CD4-positive, alpha-beta T cell (primary cell): ENCODE measurements around the gene MDM2. TPM values are rescaled to one million over a fixed set of nuclear protein-coding genes. Genes with fewer than 3 reads are reported as not detected.

Experiments used
- ATAC-seq: fragments of 200-7000 bp; cut with Tn5 transposase; one replicate; pipeline ENCODE4 v1.10.0; 2022; ENCODE audit warnings: mild to moderate bottlenecking; ENCODE audit not compliant: poor library complexity
- CTCF ChIA-PET: fragments of 350-600 bp; sonication (Branson Sonifier 250); formaldehyde crosslinking; loops from one replicate; lab custom pipeline; 2021; ENCODE audit warnings: antibody characterized with exemption, inconsistent platforms; lab: Charles Lee
- POLR2A ChIA-PET: fragments of 350-600 bp; sonication (Branson Sonifier 250); formaldehyde crosslinking; loops from one replicate; lab custom pipeline; 2021; ENCODE audit warnings: antibody characterized with exemption, inconsistent platforms; lab: Charles Lee
- DNase-seq, 14 experiments: peaks; one replicate each; pipeline ENCODE4 v3.0.0-alpha.2; 2013 to 2020; ENCODE audit warnings: mixed read lengths in 2 of 14
- H3K27ac ChIP-seq, 2 donors: one replicate each; pipeline versions ENCODE4 v1.5.1 to v1.7.0; 2013; ENCODE audit warnings: low read length in 2 of 2, low read depth in 1 of 2, mild to moderate bottlenecking in 1 of 2
- H3K27me3 ChIP-seq, 2 experiments: 1 replicate in 1 of 2; 2 replicates in 1 of 2; pipeline versions ENCODE4 v1.6.1 to v1.7.0; 2013; ENCODE audit warnings: low read length in 2 of 2, control low read depth in 1 of 2, mild to moderate bottlenecking in 1 of 2, moderate library complexity in 1 of 2; ENCODE audit not compliant: insufficient read depth in 2 of 2, control insufficient read depth in 1 of 2
- H3K36me3 ChIP-seq: one replicate; pipeline ENCODE4 v1.6.1; 2013; ENCODE audit warnings: low read length, control low read depth; ENCODE audit not compliant: insufficient read depth
- H3K4me1 ChIP-seq: one replicate; pipeline ENCODE4 v1.6.1; 2013; ENCODE audit warnings: low read length, control low read depth; ENCODE audit not compliant: insufficient read depth
- H3K4me3 ChIP-seq: one replicate; pipeline ENCODE4 v1.5.1; 2013; ENCODE audit warnings: mild to moderate bottlenecking, low read length, moderate library complexity
- H3K9me3 ChIP-seq, 2 experiments: 1 replicate in 1 of 2; 2 replicates in 1 of 2; pipeline versions ENCODE4 v1.6.1 to v1.7.0; 2013; ENCODE audit warnings: low read length in 2 of 2, mild to moderate bottlenecking in 2 of 2, control low read depth in 1 of 2, moderate library complexity in 1 of 2; ENCODE audit not compliant: control insufficient read depth in 1 of 2, insufficient read depth in 1 of 2
- H3K27ac Mint-ChIP-seq: one replicate; pipeline ENCODE4 v1.8.0; 2020; ENCODE audit warnings: mixed read lengths
- H3K27me3 Mint-ChIP-seq: one replicate; pipeline ENCODE4 v1.8.0; 2021; ENCODE audit warnings: mixed read lengths
- H3K36me3 Mint-ChIP-seq: one replicate; pipeline ENCODE4 v1.8.0; 2021; ENCODE audit warnings: low read depth, mixed read lengths
- H3K4me1 Mint-ChIP-seq: one replicate; pipeline ENCODE4 v1.8.0; 2021; ENCODE audit warnings: low read depth, mixed read lengths
- H3K4me3 Mint-ChIP-seq: one replicate; pipeline ENCODE4 v1.8.0; 2020; ENCODE audit warnings: mild to moderate bottlenecking, mixed read lengths
- H3K9me3 Mint-ChIP-seq: one replicate; pipeline ENCODE4 v1.8.0; 2020; ENCODE audit warnings: mixed read lengths
- CTCF ChIP-seq: fragments of 200-600 bp; IDR thresholded peaks from one replicate; pipeline ENCODE4 v1.8.0; 2022; ENCODE audit warnings: antibody characterized with exemption, mild to moderate bottlenecking
- intact Hi-C, 2 experiments: fragments of 100-400 bp; cut with DNase I in 1 of 2; cut with micrococcal nuclease in 1 of 2; formaldehyde crosslinking; loops; one replicate each; pipeline versions ENCODE4 v1.15.1 to v1.9.0; 2023 to 2025; cut with DNase I, micrococcal nuclease
- total RNA-seq, 174 experiments: library from RNA in 2 of 174; stranded (reverse) in 2 of 174; gene quantifications; one replicate each; pipeline ENCODE4 v1.2.3 and lab custom pipeline; 2021 to 2026

The MDM2 gene
- total RNA-seq, 2 experiments from 2014 or later, result 90.8 TPM

- Histone ChIP-seq H3K27ac (no peak overlapping the region), H3K9me3 (no peaks in the 10 kb centered on the region), H3K4me1 (no peaks in the 10 kb centered on the region), H3K4me3 (no peak overlapping the region), H3K36me3 (peaks cover 21% of the 10 kb centered on the region), H3K27me3 (no peaks in the 10 kb centered on the region)
- ChIA-PET CTCF (no interaction called here), POLR2A (no interaction called here)
- Mint-ChIP-seq H3K4me3 (no peak overlapping the region), H3K9me3 (no peaks in the 10 kb centered on the region), H3K4me1 (no peaks in the 10 kb centered on the region), H3K36me3 (peaks cover 68% of the 10 kb centered on the region), H3K27ac (no peak overlapping the region), H3K27me3 (no peaks in the 10 kb centered on the region)
- intact Hi-C loops, result no loop called here
- DNase-seq (no peak), ATAC-seq (no peak)
- no peak for TF ChIP-seq CTCF
Measured at GRCh38 chr12:68761442-68761812, 46.5 kb upstream of the MDM2 start.

GRCh38 chr12:68761901-68762630, 45.9 kb upstream of the MDM2 start:
- H3K4me1 ChIP-seq, result no peaks in the 10 kb centered on the region
- H3K9me3 ChIP-seq, result no peaks in the 10 kb centered on the region
- H3K27ac ChIP-seq, result no peak overlapping the region
- POLR2A ChIA-PET, result no interaction called here
- Mint-ChIP-seq H3K9me3 (no peaks in the 10 kb centered on the region), H3K27ac (no peak overlapping the region), H3K4me3 (no peak overlapping the region), H3K27me3 (no peaks in the 10 kb centered on the region), H3K4me1 (no peaks in the 10 kb centered on the region), H3K36me3 (peaks cover 68% of the 10 kb centered on the region)
- DNase-seq (no peak), ATAC-seq (no peak)
- CTCF ChIA-PET, result no interaction called here
- no peaks in the 10 kb centered on the region for H3K27me3 ChIP-seq
- H3K4me3 ChIP-seq, result no peak overlapping the region
- H3K36me3 ChIP-seq, result peaks cover 26% of the 10 kb centered on the region
- intact Hi-C loops, result no loop called here
- TF ChIP-seq CTCF, result no peak

- H3K27ac ChIP-seq, result no peak overlapping the region
- peaks cover 68% of the 10 kb centered on the region for H3K36me3 Mint-ChIP-seq
- H3K4me1 Mint-ChIP-seq, result no peaks in the 10 kb centered on the region
- TF ChIP-seq CTCF, result no peak
- no peak overlapping the region for H3K4me3 ChIP-seq
- H3K4me3 Mint-ChIP-seq, result no peak overlapping the region
- POLR2A ChIA-PET, result no interaction called here
- ATAC-seq (no peak), DNase-seq (no peak)
- no peaks in the 10 kb centered on the region for H3K9me3 Mint-ChIP-seq
- H3K27ac Mint-ChIP-seq, result no peak overlapping the region
- no peaks in the 10 kb centered on the region for H3K27me3 Mint-ChIP-seq
- no peaks in the 10 kb centered on the region for H3K9me3 ChIP-seq
- intact Hi-C loops, result no loop called here
- CTCF ChIA-PET, result interaction anchor here (0.9 kb wide), 1 partner anchor 45 kb away, joined by 4 read pairs; the partner anchor contains the start of gene MDM2
- peaks cover 29% of the 10 kb centered on the region for H3K36me3 ChIP-seq
- no peaks in the 10 kb centered on the region for H3K27me3 ChIP-seq
- H3K4me1 ChIP-seq, result no peaks in the 10 kb centered on the region
Measured at GRCh38 chr12:68762691-68763090, 45.3 kb upstream of the MDM2 start.
